ENCODE measurements around the gene CEP44.

GRCh38 chr4:174286870-174287269 is 3.2 kb downstream of the CEP44 start:
- TF ChIP-seq POLR2A (IDR thresholded peaks at IDR 0.05; ENCODE audit: low read length) (no peak), GATA1 (IDR thresholded peaks at IDR 0.05; ENCODE audit: low read depth, low read length) (no peak)

All from erythroblast (primary cell).